SK-N-SH (cell line): ENCODE results near the gene ARID4A.

ENCODE experiments used
- CTCF ChIP-seq: fragments of 200-600 bp; sonication (generic); IDR thresholded peaks from 2 replicates; pipeline ENCODE4 v1.6.1; 2017; ENCODE audit warnings: antibody characterized with exemption, mild to moderate bottlenecking, moderate library complexity
- EP300 ChIP-seq, 2 experiments: IDR thresholded peaks; 2 replicates each; pipeline versions ENCODE4 v1.4.0 to v1.6.1; 2012; ENCODE audit warnings: borderline replicate concordance in 1 of 2, low read depth in 1 of 2, low read length in 1 of 2
- JUND ChIP-seq: IDR thresholded peaks from 2 replicates; pipeline ENCODE4 v1.4.0; 2012
- NFIC ChIP-seq: IDR thresholded peaks from 2 replicates; pipeline ENCODE4 v1.4.0; 2012; ENCODE audit warnings: borderline replicate concordance
- POLR2AphosphoS5 ChIP-seq: IDR thresholded peaks from 2 replicates; pipeline ENCODE4 v1.6.1; 2012; ENCODE audit warnings: low read depth, low read length
- RFX5 ChIP-seq: IDR thresholded peaks from 2 replicates; pipeline ENCODE4 v1.6.1; 2012; ENCODE audit warnings: mild to moderate bottlenecking, improper control_type of control experiment, low read length
- YY1 ChIP-seq: IDR thresholded peaks from 2 replicates; pipeline ENCODE4 v1.4.0; 2012; ENCODE audit warnings: low read depth, mild to moderate bottlenecking

DNA sequence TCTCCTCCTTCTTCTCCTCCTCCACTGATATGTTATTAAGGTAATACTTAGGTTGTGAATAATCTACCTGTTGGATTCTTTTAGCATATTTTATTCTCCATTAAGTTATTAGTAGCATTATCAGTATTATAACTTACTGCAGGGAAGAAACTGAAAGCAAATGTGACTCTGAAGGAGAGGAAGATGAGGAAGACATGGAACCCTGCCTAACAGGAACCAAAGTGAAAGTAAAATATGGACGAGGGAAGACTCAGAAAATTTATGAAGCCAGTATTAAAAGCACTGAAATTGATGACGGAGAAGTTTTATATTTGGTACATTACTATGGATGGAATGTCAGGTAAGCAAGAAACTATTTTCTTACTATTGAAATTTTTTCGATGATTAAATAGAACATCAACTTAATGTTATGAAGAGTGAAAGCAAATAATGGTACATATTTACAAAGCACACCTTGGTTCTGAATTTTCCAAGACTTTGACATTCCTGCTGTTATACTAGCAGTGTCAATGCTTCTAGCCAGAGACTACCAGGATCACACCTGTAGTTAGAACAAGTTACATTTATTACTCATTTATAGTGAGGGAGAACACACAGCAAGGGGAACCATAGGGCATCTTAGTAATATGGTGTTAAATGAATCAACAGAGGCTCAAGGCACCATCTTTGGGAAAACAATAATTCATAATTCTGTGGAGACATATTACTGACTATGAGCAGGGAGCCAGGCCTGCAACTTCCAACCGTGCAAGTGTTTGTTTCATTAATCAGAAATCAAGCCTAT lies 55.4 kb downstream of the ARID4A start:
- no peak for TF ChIP-seq CTCF
- no peak for TF ChIP-seq YY1
- TF ChIP-seq RFX5, result no peak
- no peak for TF ChIP-seq POLR2AphosphoS5
- no peak for TF ChIP-seq NFIC
- TF ChIP-seq EP300 (IDR thresholded peaks at IDR 0.05; ENCODE audit: borderline replicate concordance in 1 of 2, low read depth in 1 of 2, low read length in 1 of 2), result no peak
- no peak for TF ChIP-seq JUND
